IPS-20b (cell line): ENCODE results near the gene ITGB5.
"Not testable (repeated sequence)": the region's sequence is repeated elsewhere in the genome, so short reads cannot be mapped to it uniquely, and the experiment has no call there.

Source experiments
- H3K27ac ChIP-seq: one replicate; pipeline ENCODE4 v1.5.1; 2013; ENCODE audit warnings: low read length
- H3K27me3 ChIP-seq: 2 replicates; pipeline ENCODE4 v1.6.1; 2013; ENCODE audit warnings: mild to moderate bottlenecking, low read length, inconsistent platforms; ENCODE audit not compliant: insufficient read depth
- H3K36me3 ChIP-seq: 2 replicates; pipeline ENCODE4 v1.6.1; 2013; ENCODE audit warnings: low read depth, mild to moderate bottlenecking, inconsistent platforms, low read length, moderate library complexity; ENCODE audit not compliant: insufficient read depth
- H3K4me1 ChIP-seq: 2 replicates; pipeline ENCODE4 v1.6.1; 2013; ENCODE audit warnings: mild to moderate bottlenecking, control low read depth, inconsistent platforms, low read length, moderate library complexity; ENCODE audit not compliant: insufficient read depth
- H3K4me3 ChIP-seq: 2 replicates; pipeline ENCODE4 v1.5.1; 2013; ENCODE audit warnings: mild to moderate bottlenecking, low read length, inconsistent platforms
- H3K9ac ChIP-seq: 2 replicates; pipeline ENCODE4 v1.6.1; 2013; ENCODE audit warnings: low read depth, mild to moderate bottlenecking, inconsistent platforms, low read length, moderate library complexity
- H3K9me3 ChIP-seq: 2 replicates; pipeline ENCODE4 v1.6.1; 2013; ENCODE audit warnings: mild to moderate bottlenecking, low read depth, low read length, inconsistent platforms; ENCODE audit not compliant: insufficient read depth

The ITGB5 gene

DNA sequence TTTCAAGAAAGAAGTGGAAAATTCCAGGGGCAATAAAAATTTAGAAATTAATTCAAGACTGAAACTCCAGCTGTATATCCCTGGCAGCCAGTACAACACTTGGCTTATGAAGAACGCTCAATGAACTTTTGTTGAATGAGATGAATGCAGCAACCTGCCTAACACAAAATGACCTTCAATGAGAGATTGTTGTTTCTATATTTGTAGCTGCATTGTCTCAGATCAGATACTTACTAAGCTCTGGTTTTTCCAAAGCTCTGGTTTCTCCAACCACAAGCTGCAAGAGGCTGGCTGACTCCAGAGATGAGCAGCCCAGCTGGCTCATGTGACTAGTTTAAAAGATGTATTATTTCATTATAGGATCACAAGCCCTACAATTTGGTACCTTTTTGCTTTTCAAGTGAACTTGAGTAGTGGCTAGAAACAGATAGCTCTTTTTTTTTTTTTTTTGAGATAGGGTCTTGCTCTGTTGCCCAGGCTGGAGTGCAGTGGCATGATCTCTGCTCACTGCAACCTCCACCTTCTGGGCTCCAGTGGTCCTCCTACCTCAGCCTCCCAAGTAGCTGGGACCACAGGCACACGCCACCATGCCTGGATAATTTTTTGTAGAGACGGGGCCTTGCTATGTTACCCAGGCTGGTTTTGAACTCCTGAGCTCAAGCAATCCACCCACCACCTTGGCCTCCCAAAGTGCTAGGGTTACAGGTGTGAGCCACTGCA, 99.5 kb downstream of the ITGB5 start:
- no peaks in the 10 kb centered on the region for H3K27me3 ChIP-seq
- no peak overlapping the region for H3K4me3 ChIP-seq
- H3K9ac ChIP-seq, result no peak overlapping the region
- H3K9me3 ChIP-seq, result no peaks in the 10 kb centered on the region
- peaks cover 36% of the 10 kb centered on the region for H3K36me3 ChIP-seq
- H3K27ac ChIP-seq, result no peak overlapping the region
- H3K4me1 ChIP-seq, result no peaks in the 10 kb centered on the region

DNA sequence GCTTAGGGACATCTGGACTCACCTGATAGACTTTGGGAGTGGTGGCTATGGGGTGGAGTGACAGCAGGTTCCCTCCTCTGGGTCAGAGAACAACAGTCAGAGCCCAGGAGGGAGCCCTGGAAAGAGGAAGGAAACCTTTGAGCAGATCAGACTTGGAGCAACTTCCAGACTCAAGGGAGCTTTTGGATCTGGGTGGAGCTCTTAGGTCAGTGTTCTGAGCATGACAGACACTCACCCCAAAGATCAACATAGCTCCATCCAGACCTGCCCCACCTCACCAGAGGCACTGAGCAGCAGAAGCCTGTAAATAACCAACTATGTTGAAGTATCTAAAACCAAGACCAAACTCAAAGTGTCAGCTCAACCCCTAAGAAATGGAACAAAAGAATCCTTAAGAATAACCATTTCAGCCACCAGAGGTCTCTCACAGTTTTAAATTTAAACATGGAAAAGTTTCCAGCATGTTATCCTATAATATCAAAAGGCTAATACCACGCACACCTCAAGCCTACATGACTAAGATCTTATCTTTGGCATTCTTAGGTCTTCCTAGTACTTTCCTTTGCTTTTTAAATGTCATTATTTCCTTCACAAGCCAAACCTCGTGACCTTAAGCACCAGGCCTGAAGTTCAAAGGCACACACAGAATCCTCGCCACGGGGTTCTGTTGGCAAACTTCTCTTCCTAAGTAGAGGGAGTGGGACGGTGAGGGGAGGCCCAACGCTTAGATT, 100.5 kb downstream of the ITGB5 start:
- Histone ChIP-seq H3K4me1 (peaks cover 1% of the 10 kb centered on the region; the same call in 1 of the 2 replicates), H3K4me3 (no peak overlapping the region), H3K36me3 (peaks cover 28% of the 10 kb centered on the region), H3K27ac (no peak overlapping the region), H3K9ac (no peak overlapping the region), H3K9me3 (no peaks in the 10 kb centered on the region), H3K27me3 (no peaks in the 10 kb centered on the region)

GRCh38 chr3:124785973-124786372, 101.2 kb downstream of the ITGB5 start:
- Histone ChIP-seq H3K4me3 (no peak overlapping the region), H3K4me1 (peaks cover 7% of the 10 kb centered on the region; the same call in 1 of the 2 replicates), H3K36me3 (peaks cover 22% of the 10 kb centered on the region), H3K9me3 (no peaks in the 10 kb centered on the region), H3K27me3 (no peaks in the 10 kb centered on the region), H3K27ac (no peak overlapping the region), H3K9ac (no peak overlapping the region)

DNA sequence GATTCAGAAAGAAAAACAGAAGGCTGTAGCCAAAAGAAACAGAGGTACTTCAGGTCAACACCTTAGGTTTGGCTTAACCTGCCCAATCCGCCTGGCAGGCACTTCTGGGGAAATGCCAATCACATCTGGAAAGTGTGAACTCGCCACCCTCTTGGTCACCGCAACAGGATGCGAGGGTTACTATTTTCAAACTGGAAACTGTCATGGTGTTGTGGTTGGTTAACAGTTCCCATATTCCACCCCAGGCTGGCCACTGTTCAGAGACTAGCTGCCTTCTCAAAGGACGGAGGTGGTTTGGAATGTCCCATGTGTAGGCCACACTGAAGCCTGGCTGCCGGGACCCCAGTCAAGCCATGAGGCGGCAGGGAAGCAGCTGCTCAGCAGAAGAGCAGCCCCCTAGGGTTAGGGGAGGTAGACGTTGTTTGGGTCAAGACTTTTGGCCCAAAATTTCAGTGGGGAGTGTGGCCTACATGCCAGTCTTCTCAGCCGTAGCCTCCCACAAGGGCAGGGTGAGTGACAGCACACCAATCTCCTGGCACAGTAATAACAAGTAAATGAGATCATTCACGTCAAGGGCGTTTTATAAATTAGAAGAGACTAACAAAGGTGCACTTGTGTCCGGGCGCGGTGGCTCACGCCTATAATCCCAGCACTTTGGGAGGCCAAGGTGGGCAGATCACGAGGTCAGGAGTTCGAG, 102.3 kb downstream of the ITGB5 start:
- Histone ChIP-seq H3K27ac (no peak overlapping the region), H3K4me1 (peaks cover 13% of the 10 kb centered on the region; the same call in 1 of the 2 replicates), H3K4me3 (no peak overlapping the region), H3K36me3 (peaks cover 16% of the 10 kb centered on the region), H3K9ac (no peak overlapping the region), H3K9me3 (no peaks in the 10 kb centered on the region), H3K27me3 (no peaks in the 10 kb centered on the region)

DNA sequence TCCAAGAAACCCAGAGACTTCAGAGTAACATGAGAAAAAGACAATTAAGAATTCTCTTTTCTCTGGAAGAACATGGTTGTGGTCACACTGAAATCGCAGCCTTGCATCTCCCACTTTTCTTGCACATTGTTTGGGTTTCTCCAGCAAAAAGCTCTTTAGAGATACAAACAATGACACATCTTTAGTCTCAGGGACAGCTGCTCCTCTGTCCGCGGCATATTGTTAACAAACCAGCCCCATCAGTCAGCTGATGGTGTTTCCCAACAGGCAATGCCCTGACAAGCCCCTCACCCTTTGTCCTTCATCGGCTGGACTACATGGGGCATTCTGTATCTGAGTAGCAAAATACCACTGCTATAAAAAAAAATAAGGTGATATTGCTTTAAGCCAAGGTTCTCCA, 103.5 kb downstream of the ITGB5 start:
- Histone ChIP-seq H3K9me3 (no peaks in the 10 kb centered on the region), H3K36me3 (peaks cover 16% of the 10 kb centered on the region), H3K27me3 (no peaks in the 10 kb centered on the region), H3K4me1 (peaks cover 13% of the 10 kb centered on the region; the same call in 1 of the 2 replicates), H3K9ac (no peak overlapping the region), H3K4me3 (no peak overlapping the region), H3K27ac (no peak overlapping the region)

- H3K27ac ChIP-seq, result not testable (repeated sequence)
Measured at GRCh38 chr3:124782377-124782712, 104.8 kb downstream of the ITGB5 start.

DNA sequence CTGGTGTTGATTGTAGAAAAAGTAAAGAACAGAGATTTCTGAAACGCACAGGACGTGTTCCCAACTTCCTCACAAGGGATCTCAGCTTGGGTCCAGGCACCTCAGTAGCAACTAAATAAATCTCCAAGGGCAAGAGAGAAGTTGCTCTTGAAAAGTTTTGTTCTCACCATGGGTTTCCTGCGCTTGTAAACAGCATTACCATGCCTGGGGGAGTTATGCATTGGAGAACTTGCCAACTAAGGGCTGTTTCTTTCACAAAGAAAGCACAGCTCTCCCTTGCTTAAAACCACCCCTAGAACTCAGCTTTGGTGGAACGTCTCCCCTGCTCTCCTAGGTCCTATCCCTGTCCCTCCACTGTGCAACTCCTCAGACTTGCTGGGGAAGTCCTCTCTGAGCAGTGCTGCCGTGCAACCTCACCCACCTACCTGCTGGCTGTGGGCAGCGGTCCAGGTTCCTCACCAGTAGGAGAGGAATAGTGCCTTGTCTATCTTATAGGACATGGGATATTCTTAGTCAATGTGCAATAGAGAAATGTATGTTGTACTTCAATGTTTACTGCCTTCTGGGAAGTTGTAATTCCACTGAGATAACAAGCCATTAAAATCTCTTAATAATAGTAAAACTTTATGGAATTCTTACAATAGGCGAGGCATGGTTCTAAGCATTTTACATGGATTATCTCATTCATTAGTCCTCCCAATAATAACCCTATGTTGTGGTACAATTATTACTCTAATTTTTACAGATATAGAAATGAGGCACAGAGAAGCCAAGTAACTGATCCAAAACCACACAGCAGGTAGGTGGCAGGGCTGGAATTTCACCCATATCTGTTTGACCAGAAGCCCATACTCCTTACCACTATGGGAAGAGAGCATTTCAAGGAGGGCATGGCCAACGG, 105.4 kb downstream of the ITGB5 start:
- no peak overlapping the region for H3K27ac ChIP-seq
- H3K4me1 ChIP-seq, result peaks cover 13% of the 10 kb centered on the region
- peak overlapping the region; percentile 15; the same call in 1 of the 2 replicates for H3K9ac ChIP-seq
- no peak overlapping the region for H3K4me3 ChIP-seq
- H3K27me3 ChIP-seq, result no peaks in the 10 kb centered on the region
- H3K9me3 ChIP-seq, result no peaks in the 10 kb centered on the region
- peaks cover 16% of the 10 kb centered on the region for H3K36me3 ChIP-seq

More at GRCh38 chr3:124782377-124782712, 104.8 kb downstream of the ITGB5 start:
- H3K9ac ChIP-seq, H3K9me3 ChIP-seq, H3K27me3 ChIP-seq, H3K4me3 ChIP-seq: not testable (repeated sequence)
- Histone ChIP-seq H3K4me1 (peaks cover 13% of the 10 kb centered on the region; the same call in 1 of the 2 replicates), H3K36me3 (peaks cover 16% of the 10 kb centered on the region)

- H3K9ac ChIP-seq, result peak overlapping the region; percentile 15; the same call in 1 of the 2 replicates
- H3K9me3 ChIP-seq, result no peaks in the 10 kb centered on the region
- no peak overlapping the region for H3K4me3 ChIP-seq
- peaks cover 13% of the 10 kb centered on the region for H3K36me3 ChIP-seq
- H3K27ac ChIP-seq, result peak overlapping the region; percentile 17
- H3K4me1 ChIP-seq, result peaks cover 17% of the 10 kb centered on the region
- H3K27me3 ChIP-seq, result no peaks in the 10 kb centered on the region
Measured at GRCh38 chr3:124780761-124781475, 106.2 kb downstream of the ITGB5 start.

DNA sequence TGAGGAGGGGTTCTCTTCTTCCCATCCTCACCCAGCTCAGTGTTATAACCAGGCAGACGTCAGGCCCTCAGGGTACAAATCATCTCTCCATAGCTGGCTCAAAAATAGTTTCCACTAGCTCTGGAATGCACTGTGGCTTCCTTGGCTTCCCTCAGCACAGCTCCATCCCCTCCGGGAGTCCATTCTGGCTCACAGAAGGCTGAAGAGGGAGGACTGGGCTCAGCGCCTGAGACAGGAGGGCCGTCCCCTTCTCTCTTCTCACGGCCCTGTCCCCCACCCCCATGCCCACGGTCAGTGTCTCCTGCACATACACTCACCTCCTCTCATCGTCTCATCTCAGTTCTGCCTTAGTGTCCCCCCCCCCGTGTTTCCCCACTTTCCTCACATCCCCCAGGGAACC, 106.8 kb downstream of the ITGB5 start:
- no peaks in the 10 kb centered on the region for H3K9me3 ChIP-seq
- H3K4me1 ChIP-seq, result peaks cover 17% of the 10 kb centered on the region
- H3K27me3 ChIP-seq, result no peaks in the 10 kb centered on the region
- H3K4me3 ChIP-seq, result no peak overlapping the region
- H3K27ac ChIP-seq, result peak overlapping the region; percentile 17
- H3K36me3 ChIP-seq, result peaks cover 8% of the 10 kb centered on the region
- 0 out of 2 replicates have a peak overlapping the region, but pooled peaks have one; percentile 0 for H3K9ac ChIP-seq

- H3K9ac ChIP-seq, result 0 out of 2 replicates have a peak overlapping the region, but pooled peaks have one; percentile 0
- H3K4me3 ChIP-seq, result no peak overlapping the region
- peaks cover 8% of the 10 kb centered on the region for H3K36me3 ChIP-seq
- no peaks in the 10 kb centered on the region for H3K27me3 ChIP-seq
- H3K9me3 ChIP-seq, result no peaks in the 10 kb centered on the region
- no peak overlapping the region for H3K27ac ChIP-seq
- peaks cover 22% of the 10 kb centered on the region for H3K4me1 ChIP-seq
Measured at GRCh38 chr3:124779751-124780191, 107.4 kb downstream of the ITGB5 start.
